Upper lobe of left lung (tissue), 4 donors: Measurements from ENCODE around the gene CAMK4.

Source experiments
- EP300 ChIP-seq, 4 donors: sonication (generic); formaldehyde crosslinking; IDR thresholded peaks; one replicate each; pipeline ENCODE4 v1.5.1; 2017; ENCODE audit warnings: antibody characterized with exemption in 4 of 4, control low read depth in 2 of 4
- POLR2A ChIP-seq, 4 donors: fragments of 450-650 bp; IDR thresholded peaks; one replicate each; pipeline ENCODE4 v1.5.1; 2016 to 2017; ENCODE audit warnings: antibody characterized with exemption in 4 of 4, mild to moderate bottlenecking in 2 of 4
- POLR2AphosphoS5 ChIP-seq, 2 donors: sonication (generic); formaldehyde crosslinking; IDR thresholded peaks; one replicate each; pipeline ENCODE4 v1.5.1; 2017; ENCODE audit warnings: antibody characterized with exemption in 2 of 2
- TF ChIP-seq, protein P1 (sequence below), 6 experiments: fragments of 450-650 bp in 4 of 6; fragments of 200-600 bp in 2 of 6; sonication (generic) in 2 of 6; IDR thresholded peaks; one replicate each; pipeline ENCODE4 v1.5.1; 2016 to 2019; ENCODE audit warnings: antibody characterized with exemption in 6 of 6

DNA sequence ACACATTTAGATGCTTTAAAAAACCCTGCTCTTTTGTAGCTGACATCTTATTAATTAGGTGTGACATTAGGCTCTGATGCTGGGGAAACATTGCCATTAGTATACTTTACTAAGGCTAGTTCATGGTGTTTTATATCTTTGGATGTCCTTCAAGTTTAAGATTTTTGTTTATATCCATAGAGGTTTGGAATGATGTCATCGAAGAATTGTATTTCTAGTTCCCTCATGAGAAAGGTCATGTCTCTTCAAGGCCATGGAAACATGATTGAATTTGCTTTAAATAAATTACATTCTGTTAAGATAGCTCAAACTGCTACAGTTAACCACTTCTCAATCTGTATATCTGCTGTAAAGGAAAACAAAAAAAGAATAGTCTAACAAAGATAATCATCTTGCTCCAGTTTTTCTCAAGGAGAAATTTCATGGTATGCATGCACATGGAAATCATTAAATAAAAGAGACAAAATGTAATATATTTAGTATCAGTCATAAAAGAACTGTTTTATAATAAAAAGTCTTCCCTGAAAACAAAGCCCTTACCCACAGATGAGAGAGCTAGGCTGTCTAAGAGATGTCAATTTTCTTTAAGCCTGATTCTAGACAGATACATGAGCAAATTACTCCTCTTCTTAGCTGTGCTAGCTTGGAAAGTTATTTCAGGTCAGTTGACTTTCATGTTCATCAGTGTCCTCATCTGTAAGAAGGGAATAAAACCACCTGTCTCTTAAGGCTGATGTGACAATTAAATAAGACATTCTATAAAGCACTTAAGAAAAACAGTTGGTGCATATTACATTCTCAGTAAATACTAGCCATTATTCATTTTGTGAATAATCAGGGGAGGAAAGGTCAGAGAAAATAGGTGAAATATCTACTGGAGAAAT lies 313.2 kb downstream of the CAMK4 start:
- TF ChIP-seq, protein P1, sequence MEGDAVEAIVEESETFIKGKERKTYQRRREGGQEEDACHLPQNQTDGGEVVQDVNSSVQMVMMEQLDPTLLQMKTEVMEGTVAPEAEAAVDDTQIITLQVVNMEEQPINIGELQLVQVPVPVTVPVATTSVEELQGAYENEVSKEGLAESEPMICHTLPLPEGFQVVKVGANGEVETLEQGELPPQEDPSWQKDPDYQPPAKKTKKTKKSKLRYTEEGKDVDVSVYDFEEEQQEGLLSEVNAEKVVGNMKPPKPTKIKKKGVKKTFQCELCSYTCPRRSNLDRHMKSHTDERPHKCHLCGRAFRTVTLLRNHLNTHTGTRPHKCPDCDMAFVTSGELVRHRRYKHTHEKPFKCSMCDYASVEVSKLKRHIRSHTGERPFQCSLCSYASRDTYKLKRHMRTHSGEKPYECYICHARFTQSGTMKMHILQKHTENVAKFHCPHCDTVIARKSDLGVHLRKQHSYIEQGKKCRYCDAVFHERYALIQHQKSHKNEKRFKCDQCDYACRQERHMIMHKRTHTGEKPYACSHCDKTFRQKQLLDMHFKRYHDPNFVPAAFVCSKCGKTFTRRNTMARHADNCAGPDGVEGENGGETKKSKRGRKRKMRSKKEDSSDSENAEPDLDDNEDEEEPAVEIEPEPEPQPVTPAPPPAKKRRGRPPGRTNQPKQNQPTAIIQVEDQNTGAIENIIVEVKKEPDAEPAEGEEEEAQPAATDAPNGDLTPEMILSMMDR (IDR thresholded peaks at IDR 0.05): no peak
- TF ChIP-seq POLR2AphosphoS5 (IDR thresholded peaks at IDR 0.05) (no peak), EP300 (IDR thresholded peaks at IDR 0.05) (no peak), POLR2A (IDR thresholded peaks at IDR 0.05) (no peak)
